GM21360 (cell line): Measurements from ENCODE around the gene ERCC1.
"Not testable (repeated sequence)": the region's sequence is repeated elsewhere in the genome, so short reads cannot be mapped to it uniquely, and the experiment has no call there.

Source experiments
- ATAC-seq: cut with Tn5 transposase; IDR thresholded peaks from one replicate; pipeline ENCODE4 v1.9.1; 2021; ENCODE audit warnings: mild to moderate bottlenecking, moderate library complexity; ENCODE audit not compliant: unreplicated experiment

ERCC1 gene

GRCh38 chr19:45455707-45456499 lies 32.2 kb upstream of the ERCC1 start:
- ATAC-seq, result peak; percentile 42

- ATAC-seq, result no peak
Measured at GRCh38 chr19:45451850-45452387, 28.2 kb upstream of the ERCC1 start.

- ATAC-seq, result no peak
Measured at GRCh38 chr19:45451131-45451849, 27.6 kb upstream of the ERCC1 start.

- peak; percentile 15 for ATAC-seq
Measured at GRCh38 chr19:45450012-45450333, 26.3 kb upstream of the ERCC1 start.

GRCh38 chr19:45448887-45449299 lies 25.2 kb upstream of the ERCC1 start:
- ATAC-seq, result no peak

- ATAC-seq, result no peak
Measured at GRCh38 chr19:45448425-45448756, 24.7 kb upstream of the ERCC1 start.

GRCh38 chr19:45446944-45447343 lies 23.2 kb upstream of the ERCC1 start:
- ATAC-seq, result no peak

- ATAC-seq, result no peak
Measured at GRCh38 chr19:45446295-45446694, 22.6 kb upstream of the ERCC1 start.

- ATAC-seq, result no peak
Measured at GRCh38 chr19:45445139-45445538, 21.4 kb upstream of the ERCC1 start.

GRCh38 chr19:45444318-45445041 lies 20.8 kb upstream of the ERCC1 start:
- peak; percentile 42 for ATAC-seq

- no peak for ATAC-seq
Measured at GRCh38 chr19:45443462-45444317, 20.0 kb upstream of the ERCC1 start.

- no peak for ATAC-seq
Measured at GRCh38 chr19:45442778-45443461, 19.2 kb upstream of the ERCC1 start.

- no peak for ATAC-seq
Measured at GRCh38 chr19:45442408-45442777, 18.7 kb upstream of the ERCC1 start.

- ATAC-seq, result no peak
Measured at GRCh38 chr19:45440873-45441654, 17.3 kb upstream of the ERCC1 start.

GRCh38 chr19:45440259-45440638 lies 16.5 kb upstream of the ERCC1 start:
- ATAC-seq, result no peak

GRCh38 chr19:45439569-45440258 lies 16.0 kb upstream of the ERCC1 start:
- peak; percentile 43 for ATAC-seq

- ATAC-seq, result no peak
Measured at GRCh38 chr19:45439190-45439568, 15.5 kb upstream of the ERCC1 start.

- ATAC-seq, result no peak
Measured at GRCh38 chr19:45437328-45437727, 13.6 kb upstream of the ERCC1 start.

GRCh38 chr19:45432543-45432942 lies 8.8 kb upstream of the ERCC1 start:
- ATAC-seq, result not testable (repeated sequence)
